Fibroblast of lung (primary cell): ENCODE measurements around the gene SEMA6B. TPM values are rescaled to one million over a fixed set of nuclear protein-coding genes. Genes with fewer than 3 reads are reported as not detected.

Source experiments
- DNase-seq, 2 donors: peaks; one replicate each; pipeline versions ENCODE4 v3.0.0 to v3.0.0-alpha.2; 2010; ENCODE audit warnings: low read depth in 2 of 2
- H2AFZ ChIP-seq: 2 replicates; pipeline ENCODE4 v1.5.1; 2012; ENCODE audit warnings: low read length, control low read depth, inconsistent platforms
- H3K27ac ChIP-seq: 2 replicates; pipeline ENCODE4 v1.5.1; 2011; ENCODE audit warnings: low read length, control low read depth; ENCODE audit not compliant: insufficient read depth
- H3K27me3 ChIP-seq: 2 replicates; pipeline ENCODE4 v1.5.1; 2011; ENCODE audit warnings: mild to moderate bottlenecking, low read length; ENCODE audit not compliant: control insufficient read depth, insufficient read depth
- H3K36me3 ChIP-seq: 2 replicates; pipeline ENCODE4 v1.5.1; 2011; ENCODE audit warnings: low read length; ENCODE audit not compliant: control insufficient read depth, insufficient read depth
- H3K4me1 ChIP-seq: 2 replicates; pipeline ENCODE4 v1.5.1; 2011; ENCODE audit warnings: low read length; ENCODE audit not compliant: control insufficient read depth, insufficient read depth; ENCODE audit errors: extremely low read depth
- H3K4me2 ChIP-seq: 2 replicates; pipeline ENCODE4 v1.5.1; 2011; ENCODE audit warnings: low read length, control low read depth; ENCODE audit not compliant: insufficient read depth; ENCODE audit errors: extremely low read depth
- H3K4me3 ChIP-seq, 4 experiments: fragments of 200-600 bp in 1 of 4; sonication (generic) in 1 of 4; replicated peaks in 1 of 4; 2 replicates each; pipeline ENCODE4 v1.5.1; 2011 to 2016; ENCODE audit warnings: low read length in 4 of 4, low read depth in 3 of 4, mild to moderate bottlenecking in 3 of 4, control low read depth in 2 of 4, inconsistent platforms in 1 of 4, mixed read lengths in 1 of 4; ENCODE audit not compliant: insufficient read depth in 1 of 4; ENCODE audit errors: control extremely low read depth in 1 of 4
- H3K79me2 ChIP-seq: 2 replicates; pipeline ENCODE4 v1.5.1; 2012; ENCODE audit warnings: mild to moderate bottlenecking, low read length, inconsistent platforms; ENCODE audit not compliant: control insufficient read depth, insufficient read depth
- H3K9ac ChIP-seq: 2 replicates; pipeline ENCODE4 v1.5.1; 2011; ENCODE audit warnings: mild to moderate bottlenecking, low read length, control low read depth; ENCODE audit not compliant: insufficient read depth
- H3K9me3 ChIP-seq: 2 replicates; pipeline ENCODE4 v1.5.1; 2012; ENCODE audit warnings: low read depth, low read length; ENCODE audit not compliant: control insufficient read depth, insufficient read depth
- H4K20me1 ChIP-seq: 2 replicates; pipeline ENCODE4 v1.5.1; 2011; ENCODE audit warnings: low read length; ENCODE audit not compliant: control insufficient read depth, insufficient read depth; ENCODE audit errors: extremely low read depth
- EZH2 ChIP-seq: IDR thresholded peaks from 2 replicates; pipeline ENCODE4 v1.5.1; 2012; ENCODE audit warnings: low read length, control low read depth, mild to moderate bottlenecking; ENCODE audit errors: missing control alignments
- polyA plus RNA-seq, 2 donors: library from polyadenylated mRNA; depleted of rRNA in 1 of 2; stranded (reverse) in 1 of 2; unstranded in 1 of 2; fragments of >200 nt; gene quantifications; 2 replicates each; pipeline ENCODE4 v1.2.1, GENCODE V29; 2011 to 2012; ENCODE audit warnings: missing spikeins in 1 of 2
- total RNA-seq: library from RNA; depleted of rRNA; stranded (reverse); fragments of >200 nt; gene quantifications from 2 replicates; pipeline ENCODE4 v1.2.1, GENCODE V29; 2014
- TF ChIP-seq, protein P1 (sequence below), 2 donors: IDR thresholded peaks in 1 of 2; conservative IDR thresholded peaks in 1 of 2; 1 replicate in 1 of 2; 2 replicates in 1 of 2; pipeline ENCODE4 v1.5.1; 2011 to 2012; ENCODE audit warnings: low read length in 2 of 2, control low read depth in 1 of 2, inconsistent platforms in 1 of 2, low read depth in 1 of 2, mild to moderate bottlenecking in 1 of 2

SEMA6B gene
- total and polyA plus RNA-seq, 2 donors (not counting 1 experiment from before 2014, with no cell fraction given): under 0.01 to 0.31 TPM

DNA sequence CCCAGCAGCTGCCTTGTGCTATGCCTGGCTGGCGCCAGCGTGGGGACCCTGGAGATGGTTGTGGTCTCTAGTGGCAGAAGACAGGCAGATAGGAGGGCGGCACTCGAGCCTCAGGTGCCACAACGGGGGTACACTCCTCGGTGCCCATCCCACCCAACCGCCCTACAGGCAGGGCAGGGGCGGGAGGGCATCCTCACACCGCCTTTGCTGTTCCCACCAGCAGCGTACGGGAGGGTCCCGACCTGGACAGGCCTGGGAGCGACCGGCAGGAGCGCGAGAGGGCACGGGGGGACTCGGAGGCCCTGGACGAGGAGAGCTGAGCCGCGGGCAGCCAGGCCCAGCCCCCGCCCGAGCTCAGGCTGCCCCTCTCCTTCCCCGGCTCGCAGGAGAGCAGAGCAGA, 57.8 kb downstream of the SEMA6B start:
- no peak for DNase-seq
- no peak overlapping the region for H3K9ac ChIP-seq
- no peak overlapping the region for H3K4me2 ChIP-seq
- peaks cover 21% of the 10 kb centered on the region for H3K36me3 ChIP-seq
- H3K9me3 ChIP-seq: no peaks in the 10 kb centered on the region
- no peaks in the 10 kb centered on the region for H4K20me1 ChIP-seq
- H3K27me3 ChIP-seq: no peaks in the 10 kb centered on the region
- peaks cover 2% of the 10 kb centered on the region for H3K4me1 ChIP-seq
- TF ChIP-seq, protein P1, sequence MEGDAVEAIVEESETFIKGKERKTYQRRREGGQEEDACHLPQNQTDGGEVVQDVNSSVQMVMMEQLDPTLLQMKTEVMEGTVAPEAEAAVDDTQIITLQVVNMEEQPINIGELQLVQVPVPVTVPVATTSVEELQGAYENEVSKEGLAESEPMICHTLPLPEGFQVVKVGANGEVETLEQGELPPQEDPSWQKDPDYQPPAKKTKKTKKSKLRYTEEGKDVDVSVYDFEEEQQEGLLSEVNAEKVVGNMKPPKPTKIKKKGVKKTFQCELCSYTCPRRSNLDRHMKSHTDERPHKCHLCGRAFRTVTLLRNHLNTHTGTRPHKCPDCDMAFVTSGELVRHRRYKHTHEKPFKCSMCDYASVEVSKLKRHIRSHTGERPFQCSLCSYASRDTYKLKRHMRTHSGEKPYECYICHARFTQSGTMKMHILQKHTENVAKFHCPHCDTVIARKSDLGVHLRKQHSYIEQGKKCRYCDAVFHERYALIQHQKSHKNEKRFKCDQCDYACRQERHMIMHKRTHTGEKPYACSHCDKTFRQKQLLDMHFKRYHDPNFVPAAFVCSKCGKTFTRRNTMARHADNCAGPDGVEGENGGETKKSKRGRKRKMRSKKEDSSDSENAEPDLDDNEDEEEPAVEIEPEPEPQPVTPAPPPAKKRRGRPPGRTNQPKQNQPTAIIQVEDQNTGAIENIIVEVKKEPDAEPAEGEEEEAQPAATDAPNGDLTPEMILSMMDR (conservative IDR thresholded peaks at IDR 0.05 in 1 of 2, IDR thresholded peaks at IDR 0.05 in 1 of 2; ENCODE audit: low read depth in 1 of 2, low read length in 2 of 2): no peak
- no peak for TF ChIP-seq EZH2
- H2AFZ ChIP-seq: no peak overlapping the region
- no peak overlapping the region for H3K4me3 ChIP-seq
- no peaks in the 10 kb centered on the region for H3K79me2 ChIP-seq
- H3K27ac ChIP-seq: no peak overlapping the region

DNA sequence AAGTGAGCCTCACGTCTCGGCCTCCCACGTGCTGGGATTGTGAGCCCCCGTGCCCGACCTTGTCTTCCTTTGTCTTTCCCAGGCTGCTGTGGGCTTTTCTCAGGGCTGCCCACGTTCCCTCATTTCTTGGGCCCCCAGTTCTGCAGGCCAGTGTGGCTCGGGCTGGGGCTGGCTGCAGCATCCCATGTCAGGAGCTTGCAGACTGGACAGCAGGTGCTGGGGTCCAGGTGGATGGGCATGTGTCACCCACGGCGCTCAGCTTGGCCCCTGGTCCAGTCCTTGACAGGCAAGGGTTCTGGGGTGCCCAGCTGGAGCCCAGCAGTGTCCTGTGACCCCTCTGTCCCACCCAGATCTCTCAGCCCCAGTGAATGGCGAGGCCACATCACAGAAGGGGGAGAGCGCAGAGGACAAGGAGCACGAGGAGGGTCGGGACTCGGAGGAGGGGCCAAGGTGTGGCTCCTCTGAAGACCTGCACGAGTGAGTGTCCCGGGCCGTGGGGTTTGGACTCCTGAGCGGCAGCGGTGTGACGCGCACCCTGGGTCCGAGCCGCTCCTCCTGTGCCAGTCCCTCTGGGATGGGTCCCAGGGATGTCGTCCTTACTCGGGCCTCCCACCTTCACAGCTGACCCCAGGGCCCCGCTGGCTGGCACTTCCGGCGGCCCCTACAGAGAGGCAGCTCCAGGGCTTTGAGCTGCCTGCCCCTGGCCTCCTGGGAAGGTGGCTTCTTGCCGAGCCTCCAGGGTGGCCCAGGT, 58.5 kb downstream of the SEMA6B start:
- Histone ChIP-seq H3K9me3 (no peaks in the 10 kb centered on the region), H3K27ac (no peak overlapping the region), H3K4me1 (no peaks in the 10 kb centered on the region), H3K9ac (no peak overlapping the region), H3K4me3 (no peak overlapping the region), H3K27me3 (no peaks in the 10 kb centered on the region), H4K20me1 (no peaks in the 10 kb centered on the region), H3K36me3 (peaks cover 21% of the 10 kb centered on the region), H3K79me2 (no peaks in the 10 kb centered on the region), H3K4me2 (no peak overlapping the region), H2AFZ (no peak overlapping the region)
- TF ChIP-seq, protein P1 (conservative IDR thresholded peaks at IDR 0.05 in 1 of 2, IDR thresholded peaks at IDR 0.05 in 1 of 2; ENCODE audit: low read depth in 1 of 2, low read length in 2 of 2): no peak
- TF ChIP-seq EZH2: no peak
- no peak for DNase-seq

DNA sequence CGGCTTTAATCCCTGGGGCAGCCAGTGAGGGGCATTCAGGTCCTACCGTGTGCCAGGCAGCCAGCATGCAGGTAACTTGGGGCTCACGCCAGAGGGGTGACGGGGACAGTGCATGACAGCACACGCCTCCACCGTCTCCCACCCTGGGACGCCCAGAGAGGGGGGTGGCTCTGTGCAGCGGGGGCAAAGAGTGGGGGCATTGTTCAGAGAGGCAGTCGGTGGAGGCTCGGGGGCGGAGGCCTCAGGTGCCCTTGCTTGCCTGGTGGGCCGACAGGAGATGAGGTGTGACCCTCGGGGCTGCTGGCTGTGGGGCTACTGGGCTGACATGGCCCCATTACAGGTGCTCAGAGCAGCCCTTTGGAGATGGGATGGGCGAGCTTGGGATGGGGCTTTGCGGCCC, 59.6 kb downstream of the SEMA6B start:
- Histone ChIP-seq H3K4me2 (no peak overlapping the region), H3K27me3 (no peaks in the 10 kb centered on the region), H3K9ac (no peak overlapping the region), H4K20me1 (no peaks in the 10 kb centered on the region), H3K4me3 (no peak overlapping the region), H3K4me1 (no peaks in the 10 kb centered on the region), H3K9me3 (no peaks in the 10 kb centered on the region), H2AFZ (no peak overlapping the region), H3K27ac (no peak overlapping the region), H3K79me2 (no peaks in the 10 kb centered on the region), H3K36me3 (peaks cover 21% of the 10 kb centered on the region)
- no peak for DNase-seq
- TF ChIP-seq EZH2: no peak
- TF ChIP-seq, protein P1 (conservative IDR thresholded peaks at IDR 0.05 in 1 of 2, IDR thresholded peaks at IDR 0.05 in 1 of 2; ENCODE audit: low read depth in 1 of 2, low read length in 2 of 2): no peak
